ENCODE measurements around the gene NGLY1. TPM values are rescaled to one million over a fixed set of nuclear protein-coding genes. Genes with fewer than 3 reads are reported as not detected.

The NGLY1 gene
- polyA plus RNA-seq, 1 experiment: 13.9 TPM

GRCh38 chr3:25818335-25818734 is 35.1 kb upstream of the NGLY1 start:
- DNase-seq (ENCODE audit: low read depth, low spot score): no peak
- H3K9me3 ChIP-seq (ENCODE audit: control insufficient read depth, insufficient read depth, low read length): no peaks in the 10 kb centered on the region; the same call in 1 of the 2 replicates
- H3K27ac ChIP-seq (ENCODE audit: low read depth, low read length): no peak overlapping the region
- TF ChIP-seq CTCF (IDR thresholded peaks at IDR 0.05; ENCODE audit: low read depth, low read length): no peak
- peaks cover 2% of the 10 kb centered on the region for H3K27me3 ChIP-seq (ENCODE audit: control insufficient read depth, insufficient read depth, low read length)
- ChIA-PET CTCF (interaction anchor here (1.1 to 1.8 kb wide), 2 partner anchors 39 to 170 kb away, joined by 3 to 6 read pairs; no protein-coding TSS in a partner anchor), POLR2A (no interaction called here)
- no peak overlapping the region for H3K4me3 ChIP-seq (ENCODE audit: low read depth, low read length)

GRCh38 chr3:25817638-25818037 is 34.4 kb upstream of the NGLY1 start:
- Histone ChIP-seq H3K4me3 (ENCODE audit: low read depth, low read length) (no peak overlapping the region), H3K27ac (ENCODE audit: low read depth, low read length) (no peak overlapping the region), H3K27me3 (ENCODE audit: control insufficient read depth, insufficient read depth, low read length) (peaks cover 2% of the 10 kb centered on the region), H3K9me3 (ENCODE audit: control insufficient read depth, insufficient read depth, low read length) (no peaks in the 10 kb centered on the region; the same call in 1 of the 2 replicates)
- DNase-seq (ENCODE audit: low read depth, low spot score): no peak
- POLR2A ChIA-PET: no interaction called here
- TF ChIP-seq CTCF (IDR thresholded peaks at IDR 0.05; ENCODE audit: low read depth, low read length): no peak
- CTCF ChIA-PET: interaction anchor here (1.0 kb wide), 1 partner anchor 14 kb away, joined by 3 read pairs; no protein-coding TSS in a partner anchor

GRCh38 chr3:25817107-25817506 is 33.9 kb upstream of the NGLY1 start:
- CTCF ChIA-PET: interaction anchor here (1.0 kb wide), 1 partner anchor 14 kb away, joined by 3 read pairs; no protein-coding TSS in a partner anchor

GRCh38 chr3:25812644-25813043 is 29.4 kb upstream of the NGLY1 start:
- no peak for TF ChIP-seq CTCF (IDR thresholded peaks at IDR 0.05; ENCODE audit: low read depth, low read length)
- no peak for DNase-seq (ENCODE audit: low read depth, low spot score)
- ChIA-PET CTCF (no interaction called here), POLR2A (no interaction called here)
- H3K4me3 ChIP-seq (ENCODE audit: low read depth, low read length): no peak overlapping the region
- H3K9me3 ChIP-seq (ENCODE audit: control insufficient read depth, insufficient read depth, low read length): no peaks in the 10 kb centered on the region; the same call in 1 of the 2 replicates
- peaks cover 2% of the 10 kb centered on the region for H3K27me3 ChIP-seq (ENCODE audit: control insufficient read depth, insufficient read depth, low read length)
- H3K27ac ChIP-seq (ENCODE audit: low read depth, low read length): no peak overlapping the region

More at GRCh38 chr3:25817107-25817506, 33.9 kb upstream of the NGLY1 start:
- POLR2A ChIA-PET: no interaction called here
- no peak for TF ChIP-seq CTCF (IDR thresholded peaks at IDR 0.05; ENCODE audit: low read depth, low read length)
- H3K27me3 ChIP-seq (ENCODE audit: control insufficient read depth, insufficient read depth, low read length): peaks cover 2% of the 10 kb centered on the region
- no peak for DNase-seq (ENCODE audit: low read depth, low spot score)
- no peak overlapping the region for H3K4me3 ChIP-seq (ENCODE audit: low read depth, low read length)
- no peak overlapping the region for H3K27ac ChIP-seq (ENCODE audit: low read depth, low read length)
- no peaks in the 10 kb centered on the region; the same call in 1 of the 2 replicates for H3K9me3 ChIP-seq (ENCODE audit: control insufficient read depth, insufficient read depth, low read length)

GRCh38 chr3:25804676-25805075 is 21.4 kb upstream of the NGLY1 start:
- no peak overlapping the region for H3K4me3 ChIP-seq (ENCODE audit: low read depth, low read length)
- TF ChIP-seq CTCF (IDR thresholded peaks at IDR 0.05; ENCODE audit: low read depth, low read length): no peak
- DNase-seq (ENCODE audit: low read depth, low spot score): no peak
- ChIA-PET CTCF (no interaction called here), POLR2A (no interaction called here)
- H3K27ac ChIP-seq (ENCODE audit: low read depth, low read length): no peak overlapping the region
- peaks cover 5% of the 10 kb centered on the region for H3K27me3 ChIP-seq (ENCODE audit: control insufficient read depth, insufficient read depth, low read length)
- no peaks in the 10 kb centered on the region for H3K9me3 ChIP-seq (ENCODE audit: control insufficient read depth, insufficient read depth, low read length)
